ENCODE results near the gene HRCT1. TPM values are rescaled to one million over a fixed set of nuclear protein-coding genes. Genes with fewer than 3 reads are reported as not detected.

Gene HRCT1
- total RNA-seq, 1 experiment from 2014 or later = not detected

GRCh38 chr9:35904338-35904737 lies 1.7 kb upstream of the HRCT1 start:
- Histone ChIP-seq H3K4me3 (ENCODE audit: low read depth, low read length, poor library complexity, severe bottlenecking) (no peak overlapping the region), H3K4me1 (ENCODE audit: insufficient read depth, low read length, poor library complexity, severe bottlenecking) (peaks cover 40% of the 10 kb centered on the region), H3K27me3 (replicated peaks; ENCODE audit: insufficient read depth, low read depth, low read length, poor library complexity) (no peaks in the 10 kb centered on the region), H3K27ac (ENCODE audit: low read depth, low read length, poor library complexity, severe bottlenecking) (no peak overlapping the region), H3K36me3 (ENCODE audit: insufficient read depth, low read length, poor library complexity, severe bottlenecking) (no peaks in the 10 kb centered on the region), H3K9me3 (ENCODE audit: low read depth, low read length, poor library complexity, severe bottlenecking) (no peaks in the 10 kb centered on the region)
- TF ChIP-seq EZH2 (IDR thresholded peaks at IDR 0.05; ENCODE audit: borderline replicate concordance, low read depth, low read length, poor library complexity, severe bottlenecking) (no peak), CTCF (conservative IDR thresholded peaks at IDR 0.05; ENCODE audit: low read depth, low read length) (no peak)
- CTCF ChIA-PET = no interaction called here
- BruUV-seq (replicated peaks) = no TSS peak
- intact Hi-C loops (cut with micrococcal nuclease; ENCODE audit: unreplicated experiment) = loop anchor here (5.0 kb wide), 2 partner anchors 43 to 118 kb away; no protein-coding TSS in a partner anchor
- DNase-seq (ENCODE audit: low spot score) = no peak
- POLR2A ChIA-PET (ENCODE audit: low non-redundant PET) = no interaction called here

- H3K4me3 ChIP-seq (ENCODE audit: low read depth, low read length, poor library complexity, severe bottlenecking) = no peak overlapping the region
- H3K27ac ChIP-seq (ENCODE audit: low read depth, low read length, poor library complexity, severe bottlenecking) = no peak overlapping the region
- BruUV-seq (replicated peaks) = no TSS peak
- no peaks in the 10 kb centered on the region for H3K9me3 ChIP-seq (ENCODE audit: low read depth, low read length, poor library complexity, severe bottlenecking)
- POLR2A ChIA-PET (ENCODE audit: low non-redundant PET) = no interaction called here
- H3K27me3 ChIP-seq (replicated peaks; ENCODE audit: insufficient read depth, low read depth, low read length, poor library complexity) = no peaks in the 10 kb centered on the region
- CTCF ChIA-PET = interaction anchor here (0.7 to 0.8 kb wide), 2 partner anchors 23 to 40 kb away, joined by 3 to 4 read pairs; no protein-coding TSS in a partner anchor
- intact Hi-C loops (cut with micrococcal nuclease; ENCODE audit: unreplicated experiment) = no loop called here
- no peaks in the 10 kb centered on the region for H3K36me3 ChIP-seq (ENCODE audit: insufficient read depth, low read length, poor library complexity, severe bottlenecking)
- TF ChIP-seq CTCF (conservative IDR thresholded peaks at IDR 0.05; ENCODE audit: low read depth, low read length) (no peak), EZH2 (IDR thresholded peaks at IDR 0.05; ENCODE audit: borderline replicate concordance, low read depth, low read length, poor library complexity, severe bottlenecking) (no peak)
- DNase-seq (ENCODE audit: low spot score) = no peak
- peaks cover 40% of the 10 kb centered on the region for H3K4me1 ChIP-seq (ENCODE audit: insufficient read depth, low read length, poor library complexity, severe bottlenecking)
Observed at GRCh38 chr9:35905051-35905781, 786 bp upstream of the HRCT1 start.

- Histone ChIP-seq H3K4me3 (ENCODE audit: low read depth, low read length, poor library complexity, severe bottlenecking) (no peak overlapping the region), H3K27me3 (replicated peaks; ENCODE audit: insufficient read depth, low read depth, low read length, poor library complexity) (no peaks in the 10 kb centered on the region), H3K36me3 (ENCODE audit: insufficient read depth, low read length, poor library complexity, severe bottlenecking) (no peaks in the 10 kb centered on the region), H3K9me3 (ENCODE audit: low read depth, low read length, poor library complexity, severe bottlenecking) (no peaks in the 10 kb centered on the region), H3K27ac (ENCODE audit: low read depth, low read length, poor library complexity, severe bottlenecking) (peak overlapping the region; percentile 77), H3K4me1 (ENCODE audit: insufficient read depth, low read length, poor library complexity, severe bottlenecking) (peaks cover 43% of the 10 kb centered on the region)
- intact Hi-C loops (cut with micrococcal nuclease; ENCODE audit: unreplicated experiment) = no loop called here
- TF ChIP-seq CTCF (conservative IDR thresholded peaks at IDR 0.05; ENCODE audit: low read depth, low read length) (no peak), EZH2 (IDR thresholded peaks at IDR 0.05; ENCODE audit: borderline replicate concordance, low read depth, low read length, poor library complexity, severe bottlenecking) (no peak)
- ChIA-PET POLR2A (ENCODE audit: low non-redundant PET) (no interaction called here), CTCF (no interaction called here)
- DNase-seq (ENCODE audit: low spot score) = peak; percentile 42
- no TSS peak for BruUV-seq (replicated peaks)
Observed at GRCh38 chr9:35906923-35907699, 1.1 kb downstream of the HRCT1 start.
